CD4-positive, alpha-beta T cell treated with Interleukin-17A for 1 hour (primary cell): Measurements from ENCODE around the gene PEMT.

Experiments used
- DNase-seq: peaks from one replicate; pipeline ENCODE4 v3.0.0-alpha.2; 2020

PEMT gene

GRCh38 chr17:17570140-17570797, 21.2 kb downstream of the PEMT start:
- no peak for DNase-seq

- DNase-seq, result no peak
These were observed 21.8 kb downstream of the PEMT start for GRCh38 chr17:17569691-17570090.

GRCh38 chr17:17568772-17569195, 22.7 kb downstream of the PEMT start:
- DNase-seq, result peak; percentile 36

GRCh38 chr17:17567631-17568030, 23.9 kb downstream of the PEMT start:
- DNase-seq, result no peak

- DNase-seq, result no peak
These were observed 24.5 kb downstream of the PEMT start for GRCh38 chr17:17566896-17567513.

- DNase-seq, result no peak
These were observed 25.8 kb downstream of the PEMT start for GRCh38 chr17:17565471-17566339.

- no peak for DNase-seq
These were observed 26.6 kb downstream of the PEMT start for GRCh38 chr17:17564896-17565295.

GRCh38 chr17:17564323-17564722, 27.2 kb downstream of the PEMT start:
- no peak for DNase-seq

GRCh38 chr17:17563530-17563929, 28.0 kb downstream of the PEMT start:
- DNase-seq, result no peak

GRCh38 chr17:17562146-17562511, 29.4 kb downstream of the PEMT start:
- DNase-seq, result no peak

GRCh38 chr17:17561408-17562145, 29.9 kb downstream of the PEMT start:
- DNase-seq, result no peak

- no peak for DNase-seq
These were observed 30.5 kb downstream of the PEMT start for GRCh38 chr17:17560975-17561374.

GRCh38 chr17:17560167-17560566, 31.3 kb downstream of the PEMT start:
- no peak for DNase-seq

GRCh38 chr17:17559164-17559563, 32.3 kb downstream of the PEMT start:
- no peak for DNase-seq

- DNase-seq, result no peak
These were observed 33.1 kb downstream of the PEMT start for GRCh38 chr17:17558431-17558830.

GRCh38 chr17:17557796-17558195, 33.7 kb downstream of the PEMT start:
- no peak for DNase-seq

GRCh38 chr17:17556671-17557070, 34.8 kb downstream of the PEMT start:
- no peak for DNase-seq

- no peak for DNase-seq
These were observed 35.6 kb downstream of the PEMT start for GRCh38 chr17:17555906-17556305.

GRCh38 chr17:17555151-17555550, 36.4 kb downstream of the PEMT start:
- no peak for DNase-seq

- DNase-seq, result no peak
These were observed 37.2 kb downstream of the PEMT start for GRCh38 chr17:17554266-17554665.

GRCh38 chr17:17553217-17554195, 38.0 kb downstream of the PEMT start:
- no peak for DNase-seq
